C4-2B (cell line): ENCODE results near the gene HIPK3.

Source experiments
- CTCF ChIP-seq: fragments of 450-650 bp; conservative IDR thresholded peaks from 2 replicates; pipeline ENCODE4 v1.5.1; 2017; ENCODE audit warnings: mild to moderate bottlenecking
- ZFX ChIP-seq: fragments of 450-650 bp; IDR thresholded peaks from 2 replicates; pipeline ENCODE4 v1.6.1; 2017

GRCh38 chr11:33225371-33225770, 31.8 kb upstream of the HIPK3 start:
- TF ChIP-seq CTCF (no peak), ZFX (no peak)
